GM23338 (cell line): ENCODE results near the gene MYO18A. TPM values are rescaled to one million over a fixed set of nuclear protein-coding genes. Genes with fewer than 3 reads are reported as not detected.

Source experiments
- ATAC-seq: fragments of 200-7000 bp; cut with Tn5 transposase; 3 replicates; pipeline ENCODE4 v1.9.1; 2020
- DNase-seq: peaks from one replicate; pipeline ENCODE4 v3.0.0-alpha.2; 2015; ENCODE audit warnings: low spot score
- H2AFZ ChIP-seq: fragments of 200-600 bp; sonication (generic); 2 replicates; pipeline ENCODE4 v1.8.0; 2016; ENCODE audit warnings: antibody characterized with exemption, mild to moderate bottlenecking, moderate library complexity
- H3F3A ChIP-seq: fragments of 200-600 bp; sonication (generic); replicated peaks from 2 replicates; pipeline ENCODE4 v1.8.0; 2017; ENCODE audit warnings: antibody characterized with exemption, mixed run types, low read depth
- H3K27ac ChIP-seq: fragments of 200-600 bp; sonication (generic); 2 replicates; pipeline ENCODE4 v1.6.1; 2016; ENCODE audit warnings: low read depth
- H3K27me3 ChIP-seq: fragments of 200-600 bp; sonication (generic); 2 replicates; pipeline ENCODE4 v1.8.0; 2016; ENCODE audit warnings: mild to moderate bottlenecking, mixed run types, moderate library complexity; ENCODE audit not compliant: insufficient read depth
- H3K36me3 ChIP-seq: fragments of 200-600 bp; sonication (generic); 2 replicates; pipeline ENCODE4 v1.8.0; 2016; ENCODE audit warnings: mild to moderate bottlenecking; ENCODE audit not compliant: insufficient read depth
- H3K4me1 ChIP-seq: fragments of 200-600 bp; sonication (generic); 2 replicates; pipeline ENCODE4 v1.8.0; 2016; ENCODE audit warnings: mild to moderate bottlenecking, moderate library complexity; ENCODE audit not compliant: insufficient read depth
- H3K4me2 ChIP-seq: fragments of 200-600 bp; sonication (generic); 2 replicates; pipeline ENCODE4 v1.7.1; 2017; ENCODE audit warnings: mixed run types
- H3K4me3 ChIP-seq: fragments of 200-600 bp; sonication (generic); 2 replicates; pipeline ENCODE4 v1.6.1; 2016; ENCODE audit warnings: mixed run types
- H3K79me2 ChIP-seq: fragments of 200-600 bp; sonication (generic); replicated peaks from 2 replicates; pipeline ENCODE4 v1.8.0; 2017; ENCODE audit warnings: mild to moderate bottlenecking; ENCODE audit not compliant: insufficient read depth
- H3K9me2 ChIP-seq: fragments of 200-600 bp; sonication (generic); 2 replicates; pipeline ENCODE4 v1.8.0; 2017; ENCODE audit not compliant: insufficient read depth
- H4K20me1 ChIP-seq: fragments of 200-600 bp; sonication (generic); replicated peaks from 2 replicates; pipeline ENCODE4 v1.8.0; 2017; ENCODE audit warnings: mild to moderate bottlenecking; ENCODE audit not compliant: insufficient read depth
- H3K27ac Mint-ChIP-seq: 2 replicates; pipeline ENCODE4 v1.8.0; 2020; ENCODE audit warnings: inconsistent platforms, mild to moderate bottlenecking, moderate library complexity, mixed read lengths
- H3K27me3 Mint-ChIP-seq: 3 replicates; pipeline ENCODE4 v1.8.0; 2022; ENCODE audit warnings: low read depth, mild to moderate bottlenecking, moderate library complexity, mixed read lengths, inconsistent platforms; ENCODE audit not compliant: insufficient read depth, poor library complexity
- H3K36me3 Mint-ChIP-seq: 3 replicates; pipeline ENCODE4 v1.8.0; 2021; ENCODE audit warnings: low read depth, mild to moderate bottlenecking, inconsistent platforms, moderate library complexity, mixed read lengths
- H3K4me1 Mint-ChIP-seq: 3 replicates; pipeline ENCODE4 v1.8.0; 2020; ENCODE audit warnings: mild to moderate bottlenecking, inconsistent platforms, mixed read lengths
- H3K4me3 Mint-ChIP-seq: 3 replicates; pipeline ENCODE4 v1.8.0; 2021; ENCODE audit warnings: moderate library complexity, mild to moderate bottlenecking, inconsistent platforms, mixed read lengths
- H3K9me3 Mint-ChIP-seq: 3 replicates; pipeline ENCODE4 v1.8.0; 2020; ENCODE audit warnings: moderate library complexity, mild to moderate bottlenecking, inconsistent platforms, mixed read lengths
- NANOG ChIP-seq: IDR thresholded peaks from 2 replicates; pipeline ENCODE4 v1.6.1; 2016; ENCODE audit warnings: antibody characterized with exemption, borderline replicate concordance
- POLR2AphosphoS5 ChIP-seq: IDR thresholded peaks from 2 replicates; pipeline ENCODE4 v1.6.1; 2016; ENCODE audit warnings: antibody characterized with exemption, low read depth
- REST ChIP-seq: IDR thresholded peaks from one replicate; pipeline ENCODE4 v1.6.1; 2018; ENCODE audit warnings: antibody characterized with exemption; ENCODE audit not compliant: unreplicated experiment
- STAT1 ChIP-seq: IDR thresholded peaks from one replicate; pipeline ENCODE4 v1.6.1; 2016; ENCODE audit warnings: antibody characterized with exemption; ENCODE audit not compliant: unreplicated experiment
- polyA plus RNA-seq: library from polyadenylated mRNA; unstranded; fragments of >200 nt; fragmentation: Nextera tagmentation; extraction: Ambion mirVana; gene quantifications from 2 replicates; pipeline ENCODE4 v1.2.1, GENCODE V29; 2016
- total RNA-seq: library from RNA; depleted of rRNA; stranded (reverse); fragments of >200 nt; shearing (Covaris generic); gene quantifications from 2 replicates; pipeline ENCODE4 v1.2.3, GENCODE V29; 2014
- TF ChIP-seq, protein P1 (sequence below): fragments of 250-450 bp; sonication (Bioruptor Pico); IDR thresholded peaks from 2 replicates; pipeline ENCODE4 v1.5.0; 2020; ENCODE audit warnings: mild to moderate bottlenecking, moderate library complexity

Gene MYO18A
- total and polyA plus RNA-seq, 2 experiments from 2014 or later = 18.3 to 37.5 TPM

GRCh38 chr17:29176558-29177351 lies 3.4 kb downstream of the MYO18A start:
- Histone ChIP-seq H3F3A (peaks cover 8% of the 10 kb centered on the region), H3K36me3 (no peaks in the 10 kb centered on the region), H3K79me2 (peaks cover 53% of the 10 kb centered on the region), H3K27me3 (peaks cover 13% of the 10 kb centered on the region), H3K27ac (peak overlapping the region; percentile 74; the same call in 1 of the 2 replicates), H3K4me3 (peak overlapping the region; percentile 81), H3K9me2 (no peaks in the 10 kb centered on the region), H3K4me2 (peak overlapping the region; percentile 90), H4K20me1 (no peaks in the 10 kb centered on the region; the same call in 1 of the 2 replicates), H2AFZ (peak overlapping the region; percentile 78; the same call in 1 of the 2 replicates), H3K4me1 (peaks cover 31% of the 10 kb centered on the region)
- Mint-ChIP-seq H3K27ac (peak overlapping the region; percentile 52; the same call in 1 of the 2 replicates), H3K27me3 (peaks cover 18% of the 10 kb centered on the region), H3K9me3 (no peaks in the 10 kb centered on the region), H3K4me3 (peak overlapping the region; percentile 84), H3K4me1 (peaks cover 34% of the 10 kb centered on the region), H3K36me3 (no peaks in the 10 kb centered on the region)
- DNase-seq = peak; percentile 80
- peak; percentile 34 for ATAC-seq
- TF ChIP-seq NANOG (no peak), POLR2AphosphoS5 (0 out of 2 replicates have a peak, but pooled peaks have one; percentile 0)

DNA sequence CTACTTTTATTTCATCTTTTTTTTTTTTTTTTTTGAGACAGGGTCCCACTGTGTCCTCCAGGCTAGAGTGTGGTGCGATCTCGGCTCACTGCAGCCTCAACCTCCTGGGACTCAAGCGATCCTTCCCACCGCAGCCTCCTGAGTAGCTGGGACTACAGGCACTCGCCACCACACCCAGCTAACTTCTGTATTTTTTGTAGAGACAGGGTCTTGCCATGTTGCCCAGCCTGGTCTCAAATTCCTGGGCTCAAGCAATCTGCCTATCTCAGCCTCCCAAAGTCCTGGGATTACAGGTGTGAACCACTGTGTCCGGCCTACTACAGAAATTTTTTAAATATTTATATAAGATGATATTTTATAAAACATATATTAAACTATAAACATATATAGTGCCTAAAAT lies 4.8 kb downstream of the MYO18A start:
- Mint-ChIP-seq H3K4me1 (peaks cover 28% of the 10 kb centered on the region), H3K4me3 (no peak overlapping the region), H3K36me3 (no peaks in the 10 kb centered on the region), H3K27me3 (peaks cover 9% of the 10 kb centered on the region), H3K9me3 (no peaks in the 10 kb centered on the region), H3K27ac (no peak overlapping the region)
- H3K4me1 ChIP-seq = peaks cover 26% of the 10 kb centered on the region
- H3K27me3 ChIP-seq = no peaks in the 10 kb centered on the region
- no peak overlapping the region for H2AFZ ChIP-seq
- H3K36me3 ChIP-seq = no peaks in the 10 kb centered on the region
- DNase-seq (no peak), ATAC-seq (no peak)
- H3K4me3 ChIP-seq = no peak overlapping the region
- H3K27ac ChIP-seq = no peak overlapping the region
- TF ChIP-seq STAT1 = no peak
- TF ChIP-seq, protein P1, sequence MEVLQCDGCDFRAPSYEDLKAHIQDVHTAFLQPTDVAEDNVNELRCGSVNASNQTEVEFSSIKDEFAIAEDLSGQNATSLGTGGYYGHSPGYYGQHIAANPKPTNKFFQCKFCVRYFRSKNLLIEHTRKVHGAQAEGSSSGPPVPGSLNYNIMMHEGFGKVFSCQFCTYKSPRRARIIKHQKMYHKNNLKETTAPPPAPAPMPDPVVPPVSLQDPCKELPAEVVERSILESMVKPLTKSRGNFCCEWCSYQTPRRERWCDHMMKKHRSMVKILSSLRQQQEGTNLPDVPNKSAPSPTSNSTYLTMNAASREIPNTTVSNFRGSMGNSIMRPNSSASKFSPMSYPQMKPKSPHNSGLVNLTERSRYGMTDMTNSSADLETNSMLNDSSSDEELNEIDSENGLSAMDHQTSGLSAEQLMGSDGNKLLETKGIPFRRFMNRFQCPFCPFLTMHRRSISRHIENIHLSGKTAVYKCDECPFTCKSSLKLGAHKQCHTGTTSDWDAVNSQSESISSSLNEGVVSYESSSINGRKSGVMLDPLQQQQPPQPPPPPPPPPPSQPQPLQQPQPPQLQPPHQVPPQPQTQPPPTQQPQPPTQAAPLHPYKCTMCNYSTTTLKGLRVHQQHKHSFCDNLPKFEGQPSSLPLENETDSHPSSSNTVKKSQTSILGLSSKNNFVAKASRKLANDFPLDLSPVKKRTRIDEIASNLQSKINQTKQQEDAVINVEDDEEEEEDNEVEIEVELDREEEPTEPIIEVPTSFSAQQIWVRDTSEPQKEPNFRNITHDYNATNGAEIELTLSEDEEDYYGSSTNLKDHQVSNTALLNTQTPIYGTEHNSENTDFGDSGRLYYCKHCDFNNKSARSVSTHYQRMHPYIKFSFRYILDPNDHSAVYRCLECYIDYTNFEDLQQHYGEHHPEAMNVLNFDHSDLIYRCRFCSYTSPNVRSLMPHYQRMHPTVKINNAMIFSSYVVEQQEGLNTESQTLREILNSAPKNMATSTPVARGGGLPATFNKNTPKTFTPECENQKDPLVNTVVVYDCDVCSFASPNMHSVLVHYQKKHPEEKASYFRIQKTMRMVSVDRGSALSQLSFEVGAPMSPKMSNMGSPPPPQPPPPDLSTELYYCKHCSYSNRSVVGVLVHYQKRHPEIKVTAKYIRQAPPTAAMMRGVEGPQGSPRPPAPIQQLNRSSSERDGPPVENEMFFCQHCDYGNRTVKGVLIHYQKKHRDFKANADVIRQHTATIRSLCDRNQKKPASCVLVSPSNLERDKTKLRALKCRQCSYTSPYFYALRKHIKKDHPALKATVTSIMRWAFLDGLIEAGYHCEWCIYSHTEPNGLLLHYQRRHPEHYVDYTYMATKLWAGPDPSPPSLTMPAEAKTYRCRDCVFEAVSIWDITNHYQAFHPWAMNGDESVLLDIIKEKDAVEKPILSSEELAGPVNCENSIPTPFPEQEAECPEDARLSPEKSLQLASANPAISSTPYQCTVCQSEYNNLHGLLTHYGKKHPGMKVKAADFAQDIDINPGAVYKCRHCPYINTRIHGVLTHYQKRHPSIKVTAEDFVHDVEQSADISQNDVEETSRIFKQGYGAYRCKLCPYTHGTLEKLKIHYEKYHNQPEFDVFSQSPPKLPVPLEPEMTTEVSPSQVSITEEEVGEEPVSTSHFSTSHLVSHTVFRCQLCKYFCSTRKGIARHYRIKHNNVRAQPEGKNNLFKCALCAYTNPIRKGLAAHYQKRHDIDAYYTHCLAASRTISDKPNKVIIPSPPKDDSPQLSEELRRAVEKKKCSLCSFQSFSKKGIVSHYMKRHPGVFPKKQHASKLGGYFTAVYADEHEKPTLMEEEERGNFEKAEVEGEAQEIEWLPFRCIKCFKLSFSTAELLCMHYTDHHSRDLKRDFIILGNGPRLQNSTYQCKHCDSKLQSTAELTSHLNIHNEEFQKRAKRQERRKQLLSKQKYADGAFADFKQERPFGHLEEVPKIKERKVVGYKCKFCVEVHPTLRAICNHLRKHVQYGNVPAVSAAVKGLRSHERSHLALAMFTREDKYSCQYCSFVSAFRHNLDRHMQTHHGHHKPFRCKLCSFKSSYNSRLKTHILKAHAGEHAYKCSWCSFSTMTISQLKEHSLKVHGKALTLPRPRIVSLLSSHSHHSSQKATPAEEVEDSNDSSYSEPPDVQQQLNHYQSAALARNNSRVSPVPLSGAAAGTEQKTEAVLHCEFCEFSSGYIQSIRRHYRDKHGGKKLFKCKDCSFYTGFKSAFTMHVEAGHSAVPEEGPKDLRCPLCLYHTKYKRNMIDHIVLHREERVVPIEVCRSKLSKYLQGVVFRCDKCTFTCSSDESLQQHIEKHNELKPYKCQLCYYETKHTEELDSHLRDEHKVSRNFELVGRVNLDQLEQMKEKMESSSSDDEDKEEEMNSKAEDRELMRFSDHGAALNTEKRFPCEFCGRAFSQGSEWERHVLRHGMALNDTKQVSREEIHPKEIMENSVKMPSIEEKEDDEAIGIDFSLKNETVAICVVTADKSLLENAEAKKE = no peak
- no peak for TF ChIP-seq REST
- H4K20me1 ChIP-seq = no peaks in the 10 kb centered on the region; the same call in 1 of the 2 replicates
- peaks cover 5% of the 10 kb centered on the region; the same call in 1 of the 2 replicates for H3F3A ChIP-seq
- H3K9me2 ChIP-seq = no peaks in the 10 kb centered on the region
- no peak overlapping the region for H3K4me2 ChIP-seq
- peaks cover 56% of the 10 kb centered on the region for H3K79me2 ChIP-seq
